Fibroblast of lung (primary cell): ENCODE results near the gene EXOSC1.

ENCODE experiments used
- EZH2 ChIP-seq: IDR thresholded peaks from 2 replicates; pipeline ENCODE4 v1.5.1; 2012; ENCODE audit warnings: low read length, control low read depth, mild to moderate bottlenecking; ENCODE audit errors: missing control alignments
- TF ChIP-seq, protein P1 (sequence below), 2 donors: IDR thresholded peaks in 1 of 2; conservative IDR thresholded peaks in 1 of 2; 1 replicate in 1 of 2; 2 replicates in 1 of 2; pipeline ENCODE4 v1.5.1; 2011 to 2012; ENCODE audit warnings: low read length in 2 of 2, control low read depth in 1 of 2, inconsistent platforms in 1 of 2, low read depth in 1 of 2, mild to moderate bottlenecking in 1 of 2

DNA sequence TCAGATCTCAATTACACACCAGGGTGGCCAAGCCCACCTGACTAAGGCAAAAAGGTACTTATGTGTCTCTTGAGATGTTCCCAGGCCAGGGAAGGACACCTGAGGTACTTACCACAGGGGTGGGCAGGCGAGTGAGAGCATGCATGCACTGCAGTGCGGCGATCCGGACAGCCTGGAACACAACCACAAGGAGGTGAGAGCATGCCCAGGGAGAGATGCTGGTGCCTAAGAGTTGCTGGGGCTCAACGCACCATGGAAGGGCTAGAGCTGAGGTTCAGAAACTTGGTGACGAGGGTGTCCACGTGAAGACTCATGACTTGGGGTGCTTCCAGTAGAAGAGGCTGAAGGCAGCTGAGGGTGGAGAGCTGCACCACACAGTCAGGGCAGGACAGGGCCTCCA lies 13.3 kb upstream of the EXOSC1 start:
- no peak for TF ChIP-seq EZH2
- TF ChIP-seq, protein P1, sequence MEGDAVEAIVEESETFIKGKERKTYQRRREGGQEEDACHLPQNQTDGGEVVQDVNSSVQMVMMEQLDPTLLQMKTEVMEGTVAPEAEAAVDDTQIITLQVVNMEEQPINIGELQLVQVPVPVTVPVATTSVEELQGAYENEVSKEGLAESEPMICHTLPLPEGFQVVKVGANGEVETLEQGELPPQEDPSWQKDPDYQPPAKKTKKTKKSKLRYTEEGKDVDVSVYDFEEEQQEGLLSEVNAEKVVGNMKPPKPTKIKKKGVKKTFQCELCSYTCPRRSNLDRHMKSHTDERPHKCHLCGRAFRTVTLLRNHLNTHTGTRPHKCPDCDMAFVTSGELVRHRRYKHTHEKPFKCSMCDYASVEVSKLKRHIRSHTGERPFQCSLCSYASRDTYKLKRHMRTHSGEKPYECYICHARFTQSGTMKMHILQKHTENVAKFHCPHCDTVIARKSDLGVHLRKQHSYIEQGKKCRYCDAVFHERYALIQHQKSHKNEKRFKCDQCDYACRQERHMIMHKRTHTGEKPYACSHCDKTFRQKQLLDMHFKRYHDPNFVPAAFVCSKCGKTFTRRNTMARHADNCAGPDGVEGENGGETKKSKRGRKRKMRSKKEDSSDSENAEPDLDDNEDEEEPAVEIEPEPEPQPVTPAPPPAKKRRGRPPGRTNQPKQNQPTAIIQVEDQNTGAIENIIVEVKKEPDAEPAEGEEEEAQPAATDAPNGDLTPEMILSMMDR (conservative IDR thresholded peaks at IDR 0.05 in 1 of 2, IDR thresholded peaks at IDR 0.05 in 1 of 2; ENCODE audit: low read depth in 1 of 2, low read length in 2 of 2) = no peak
